ENCODE data around the gene NPAS4.
"Not testable (repeated sequence)": the region's sequence is repeated elsewhere in the genome, so short reads cannot be mapped to it uniquely, and the experiment has no call there.

The NPAS4 gene

GRCh38 chr11:66459138-66459778 is 38.4 kb downstream of the NPAS4 start:
- no peak for DNase-seq

- DNase-seq = no peak
Observed at GRCh38 chr11:66462010-66462409, 41.2 kb downstream of the NPAS4 start.

- no peak for DNase-seq
Observed at GRCh38 chr11:66462911-66463310, 42.1 kb downstream of the NPAS4 start.

- DNase-seq = not testable (repeated sequence)
Observed at GRCh38 chr11:66464116-66464515, 43.3 kb downstream of the NPAS4 start.

GRCh38 chr11:66464916-66465315 is 44.1 kb downstream of the NPAS4 start:
- DNase-seq = no peak

GRCh38 chr11:66465373-66466224 is 44.8 kb downstream of the NPAS4 start:
- DNase-seq = no peak

GRCh38 chr11:66466225-66467033 is 45.6 kb downstream of the NPAS4 start, which contains the start of gene PELI3:
TSS of gene PELI3 (plus strand) at chr11:66466905. CDS start at chr11:66468129, 1,224 bp downstream.
- peak; percentile 92 to 94 for DNase-seq

- no peak for DNase-seq
Observed at GRCh38 chr11:66467034-66467659, 46.3 kb downstream of the NPAS4 start.

- DNase-seq = no peak
Observed at GRCh38 chr11:66467756-66468155, 46.9 kb downstream of the NPAS4 start.

- DNase-seq = no peak
Observed at GRCh38 chr11:66468691-66469090, 47.9 kb downstream of the NPAS4 start.

GRCh38 chr11:66469441-66469840 is 48.6 kb downstream of the NPAS4 start:
- DNase-seq = no peak

- DNase-seq = no peak
Observed at GRCh38 chr11:66470015-66470414, 49.2 kb downstream of the NPAS4 start.

- DNase-seq = no peak
Observed at GRCh38 chr11:66471142-66471541, 50.3 kb downstream of the NPAS4 start.

- no peak for DNase-seq
Observed at GRCh38 chr11:66472054-66472453, 51.2 kb downstream of the NPAS4 start.

GRCh38 chr11:66473167-66473566 is 52.3 kb downstream of the NPAS4 start:
- DNase-seq = no peak

GRCh38 chr11:66473608-66474515 is 53.0 kb downstream of the NPAS4 start:
- no peak for DNase-seq

GRCh38 chr11:66475349-66476172 is 54.7 kb downstream of the NPAS4 start:
- no peak for DNase-seq
